Measurements from ENCODE around the gene NDUFS4. TPM values are rescaled to one million over a fixed set of nuclear protein-coding genes. Genes with fewer than 3 reads are reported as not detected.
A peak's percentile ranks its signal among the peaks of the same experiment; 100 is the strongest.

The NDUFS4 gene
- total and polyA plus RNA-seq, 2 experiments from 2014 or later = 102 to 205 TPM

- Histone ChIP-seq H4K20me1 (ENCODE audit: insufficient read depth) (peaks cover 8% of the 10 kb centered on the region; the same call in 1 of the 2 replicates), H3K4me3 (no peak overlapping the region), H3K4me1 (ENCODE audit: insufficient read depth) (no peaks in the 10 kb centered on the region), H2AFZ (no peak overlapping the region), H3K9me3 (ENCODE audit: low read depth) (no peaks in the 10 kb centered on the region), H3K79me2 (ENCODE audit: insufficient read depth) (peaks cover 98% of the 10 kb centered on the region), H3K36me3 (ENCODE audit: low read depth) (no peaks in the 10 kb centered on the region), H3K9me2 (ENCODE audit: insufficient read depth) (no peaks in the 10 kb centered on the region), H3K4me2 (ENCODE audit: unreplicated experiment) (no peak overlapping the region), H3K27ac (no peak overlapping the region), H3K9ac (no peak overlapping the region), H3F3A (ENCODE audit: insufficient read depth) (no peaks in the 10 kb centered on the region), H3K27me3 (replicated peaks; ENCODE audit: insufficient read depth) (no peaks in the 10 kb centered on the region)
- 94 to 96% methylated on average over 4 of the region's 4 CpGs for WGBS, 2 experiments (ENCODE audit: low coverage in 1 of 2, low lambda C conversion rate in 2 of 2, missing lambda C conversion rate in 2 of 2)
- TF ChIP-seq EZH2phosphoT487 (IDR thresholded peaks at IDR 0.05; ENCODE audit: insufficient read depth, low read depth) (no peak), EZH2 (IDR thresholded peaks at IDR 0.05; ENCODE audit: insufficient read depth, poor library complexity, severe bottlenecking) (no peak)
- no peak for DNase-seq
- in situ Hi-C loops (cut with MboI) = no loop called here
Measured at GRCh38 chr5:53597894-53598293, 37.5 kb downstream of the NDUFS4 start.

GRCh38 chr5:53601570-53601969 lies 41.1 kb downstream of the NDUFS4 start:
- H3K4me2 ChIP-seq (ENCODE audit: unreplicated experiment) = no peak overlapping the region
- no peaks in the 10 kb centered on the region for H3F3A ChIP-seq (ENCODE audit: insufficient read depth)
- peaks cover 75% of the 10 kb centered on the region for H3K79me2 ChIP-seq (ENCODE audit: insufficient read depth)
- no peak overlapping the region for H3K27ac ChIP-seq
- WGBS, 2 experiments (ENCODE audit: low coverage in 1 of 2, low lambda C conversion rate in 2 of 2, missing lambda C conversion rate in 2 of 2) = 89 to 91% methylated on average over 5 of the region's 5 CpGs
- H3K4me1 ChIP-seq (ENCODE audit: insufficient read depth) = no peaks in the 10 kb centered on the region
- no peak for TF ChIP-seq EZH2phosphoT487 (IDR thresholded peaks at IDR 0.05; ENCODE audit: insufficient read depth, low read depth)
- no peak for TF ChIP-seq EZH2 (IDR thresholded peaks at IDR 0.05; ENCODE audit: insufficient read depth, poor library complexity, severe bottlenecking)
- H2AFZ ChIP-seq = no peak overlapping the region
- H3K9ac ChIP-seq = no peak overlapping the region
- no peaks in the 10 kb centered on the region for H3K36me3 ChIP-seq (ENCODE audit: low read depth)
- no peaks in the 10 kb centered on the region for H3K9me3 ChIP-seq (ENCODE audit: low read depth)
- H4K20me1 ChIP-seq (ENCODE audit: insufficient read depth) = no peaks in the 10 kb centered on the region
- DNase-seq = no peak
- H3K4me3 ChIP-seq = no peak overlapping the region
- in situ Hi-C loops (cut with MboI) = no loop called here
- no peaks in the 10 kb centered on the region for H3K9me2 ChIP-seq (ENCODE audit: insufficient read depth)
- H3K27me3 ChIP-seq (replicated peaks; ENCODE audit: insufficient read depth) = no peaks in the 10 kb centered on the region

GRCh38 chr5:53603009-53603687 lies 42.7 kb downstream of the NDUFS4 start:
- no peak overlapping the region for H3K4me2 ChIP-seq (ENCODE audit: unreplicated experiment)
- no peaks in the 10 kb centered on the region for H3K9me2 ChIP-seq (ENCODE audit: insufficient read depth)
- peak; percentile 23 for DNase-seq
- 44 to 51% methylated on average over 6 of the region's 6 CpGs for WGBS, 2 experiments (ENCODE audit: low coverage in 1 of 2, low lambda C conversion rate in 2 of 2, missing lambda C conversion rate in 2 of 2)
- TF ChIP-seq EZH2phosphoT487 (IDR thresholded peaks at IDR 0.05; ENCODE audit: insufficient read depth, low read depth) (no peak), EZH2 (IDR thresholded peaks at IDR 0.05; ENCODE audit: insufficient read depth, poor library complexity, severe bottlenecking) (no peak)
- 0 out of 2 replicates have a peak, but pooled peaks cover 2% of the 10 kb centered on the region for H3F3A ChIP-seq (ENCODE audit: insufficient read depth)
- no peak overlapping the region for H3K9ac ChIP-seq
- H3K27ac ChIP-seq = no peak overlapping the region
- in situ Hi-C loops (cut with MboI) = no loop called here
- H3K4me1 ChIP-seq (ENCODE audit: insufficient read depth) = peaks cover 7% of the 10 kb centered on the region; the same call in 1 of the 2 replicates
- no peak overlapping the region for H2AFZ ChIP-seq
- H3K27me3 ChIP-seq (replicated peaks; ENCODE audit: insufficient read depth) = no peaks in the 10 kb centered on the region
- no peaks in the 10 kb centered on the region for H3K36me3 ChIP-seq (ENCODE audit: low read depth)
- H3K79me2 ChIP-seq (ENCODE audit: insufficient read depth) = peaks cover 64% of the 10 kb centered on the region
- no peak overlapping the region for H3K4me3 ChIP-seq
- no peaks in the 10 kb centered on the region for H3K9me3 ChIP-seq (ENCODE audit: low read depth)
- no peaks in the 10 kb centered on the region for H4K20me1 ChIP-seq (ENCODE audit: insufficient read depth)

- no peaks in the 10 kb centered on the region for H3K36me3 ChIP-seq (ENCODE audit: low read depth)
Measured at GRCh38 chr5:53604309-53604708, 43.9 kb downstream of the NDUFS4 start.

More at GRCh38 chr5:53604309-53604708, 43.9 kb downstream of the NDUFS4 start:
- 0 out of 2 replicates have a peak, but pooled peaks cover 5% of the 10 kb centered on the region for H3F3A ChIP-seq (ENCODE audit: insufficient read depth)
- in situ Hi-C loops (cut with MboI) = no loop called here
- DNase-seq = no peak
- no peak for TF ChIP-seq EZH2phosphoT487 (IDR thresholded peaks at IDR 0.05; ENCODE audit: insufficient read depth, low read depth)
- TF ChIP-seq EZH2 (IDR thresholded peaks at IDR 0.05; ENCODE audit: insufficient read depth, poor library complexity, severe bottlenecking) = no peak
- no peak overlapping the region for H3K4me2 ChIP-seq (ENCODE audit: unreplicated experiment)
- no peak overlapping the region for H3K9ac ChIP-seq
- H4K20me1 ChIP-seq (ENCODE audit: insufficient read depth) = no peaks in the 10 kb centered on the region
- H3K4me3 ChIP-seq = no peak overlapping the region
- H3K79me2 ChIP-seq (ENCODE audit: insufficient read depth) = peaks cover 58% of the 10 kb centered on the region
- no peaks in the 10 kb centered on the region for H3K9me2 ChIP-seq (ENCODE audit: insufficient read depth)
- H3K27me3 ChIP-seq (replicated peaks; ENCODE audit: insufficient read depth) = no peaks in the 10 kb centered on the region
- H3K9me3 ChIP-seq (ENCODE audit: low read depth) = no peaks in the 10 kb centered on the region
- H2AFZ ChIP-seq = no peak overlapping the region
- peaks cover 10% of the 10 kb centered on the region; the same call in 1 of the 2 replicates for H3K4me1 ChIP-seq (ENCODE audit: insufficient read depth)
- no peak overlapping the region for H3K27ac ChIP-seq
- WGBS, 2 experiments (ENCODE audit: low coverage in 1 of 2, low lambda C conversion rate in 2 of 2, missing lambda C conversion rate in 2 of 2) = 95 to 96% methylated on average over 2 of the region's 2 CpGs
